Activated CD4-positive, alpha-beta T cell treated with anti-CD3 and anti-CD28 coated beads for 36 hours (primary cell): ENCODE results near the gene NUBP1. TPM values are rescaled to one million over a fixed set of nuclear protein-coding genes. Genes with fewer than 3 reads are reported as not detected.
"Not testable (repeated sequence)": the region's sequence is repeated elsewhere in the genome, so short reads cannot be mapped to it uniquely, and the experiment has no call there.

Source experiments
- ATAC-seq: fragments of 200-7000 bp; cut with Tn5 transposase; one replicate; pipeline ENCODE4 v1.10.0; 2021; ENCODE audit warnings: mild to moderate bottlenecking, moderate library complexity
- CTCF ChIA-PET: fragments of 350-600 bp; sonication (Branson Sonifier 250); formaldehyde crosslinking; loops from one replicate; lab custom pipeline; 2021; ENCODE audit warnings: antibody characterized with exemption; lab: Charles Lee
- POLR2A ChIA-PET: fragments of 350-600 bp; sonication (Branson Sonifier 250); formaldehyde crosslinking; loops from one replicate; lab custom pipeline; 2021; ENCODE audit warnings: antibody characterized with exemption, inconsistent platforms; lab: Charles Lee
- DNase-seq: peaks from one replicate; pipeline ENCODE4 v3.0.0-alpha.2; 2020
- H3K27ac Mint-ChIP-seq: one replicate; pipeline ENCODE4 v1.8.0; 2021; ENCODE audit warnings: mixed read lengths
- H3K27me3 Mint-ChIP-seq: one replicate; pipeline ENCODE4 v1.8.0; 2021; ENCODE audit warnings: mixed read lengths
- H3K36me3 Mint-ChIP-seq: one replicate; pipeline ENCODE4 v1.8.0; 2021; ENCODE audit warnings: low read depth, mixed read lengths
- H3K4me1 Mint-ChIP-seq: one replicate; pipeline ENCODE4 v1.8.0; 2021; ENCODE audit warnings: mixed read lengths
- H3K4me3 Mint-ChIP-seq: one replicate; pipeline ENCODE4 v1.8.0; 2021; ENCODE audit warnings: mild to moderate bottlenecking, moderate library complexity, mixed read lengths
- H3K9me3 Mint-ChIP-seq: one replicate; pipeline ENCODE4 v1.8.0; 2021; ENCODE audit warnings: low read depth, mixed read lengths
- intact Hi-C, 2 experiments: fragments of 100-400 bp; cut with DNase I in 1 of 2; cut with micrococcal nuclease in 1 of 2; formaldehyde crosslinking; loops; one replicate each; pipeline versions ENCODE4 v1.14.2 to v1.15.1; 2022 to 2024; cut with DNase I, micrococcal nuclease
- total RNA-seq, 2 experiments: library from RNA; stranded (reverse); gene quantifications; one replicate each; pipeline ENCODE4 v1.2.3, GENCODE V29; 2021

The NUBP1 gene
- total RNA-seq, 2 experiments from 2014 or later = 25.9 to 33.1 TPM

DNA sequence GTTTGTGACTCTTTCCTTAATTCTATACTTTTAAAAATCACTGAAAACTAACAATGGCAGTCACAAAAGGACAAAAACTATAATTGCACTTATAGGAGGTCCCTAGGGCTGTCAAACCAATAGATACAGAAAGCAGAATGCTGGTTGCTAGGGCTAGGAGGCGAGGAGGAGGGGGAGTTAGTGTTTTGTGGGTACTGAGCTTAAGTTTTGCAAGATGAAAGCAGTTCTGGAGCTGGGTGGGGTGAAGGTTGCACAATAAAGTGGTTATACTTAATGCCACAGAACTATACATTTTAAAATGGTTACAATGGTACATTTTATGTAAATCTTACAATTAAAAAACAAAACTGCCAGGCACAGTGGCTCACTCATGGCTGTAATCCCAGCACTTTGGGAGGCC, 27.3 kb downstream of the NUBP1 start:
- ATAC-seq (no peak), DNase-seq (no peak)
- ChIA-PET POLR2A (no interaction called here), CTCF (interaction anchor here (0.6 kb wide), 1 partner anchor 47 kb away, joined by 3 read pairs; no protein-coding TSS in a partner anchor)
- Mint-ChIP-seq H3K36me3 (peaks cover 11% of the 10 kb centered on the region), H3K9me3 (no peaks in the 10 kb centered on the region), H3K27ac (no peak overlapping the region), H3K4me1 (peaks cover 10% of the 10 kb centered on the region), H3K27me3 (peaks cover 3% of the 10 kb centered on the region), H3K4me3 (no peak overlapping the region)
- intact Hi-C loops = loop anchor here in 1 of 2 experiments (5.0 to 10.0 kb wide), 2 partner anchors 51 to 56 kb away; no protein-coding TSS in a partner anchor

DNA sequence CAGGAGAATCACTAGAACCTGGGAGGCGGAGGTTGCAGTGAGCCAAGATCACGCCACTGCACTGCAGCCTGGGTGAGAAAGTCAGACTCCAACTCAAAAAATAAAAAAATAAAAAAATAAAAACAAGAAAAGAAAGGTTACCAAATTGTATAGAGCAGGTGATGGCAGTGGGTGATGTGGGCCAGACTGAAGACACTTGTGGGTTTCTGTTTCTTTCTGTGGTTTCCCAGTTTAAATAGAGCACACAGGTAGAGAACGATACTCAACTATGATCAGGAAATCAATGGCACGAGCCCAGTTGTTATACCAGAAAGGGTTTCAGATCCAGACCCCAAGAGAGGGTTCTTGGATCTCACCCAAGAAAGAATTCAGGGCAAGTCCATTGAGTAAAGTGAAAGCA, 32.6 kb downstream of the NUBP1 start:
- POLR2A ChIA-PET = no interaction called here
- Mint-ChIP-seq H3K27me3 (peaks cover 8% of the 10 kb centered on the region), H3K9me3 (no peaks in the 10 kb centered on the region), H3K27ac (no peak overlapping the region), H3K4me1 (peaks cover 7% of the 10 kb centered on the region), H3K36me3 (no peaks in the 10 kb centered on the region), H3K4me3 (no peak overlapping the region)
- CTCF ChIA-PET = no interaction called here
- ATAC-seq (peak; percentile 73), DNase-seq (no peak)
- intact Hi-C loops = loop anchor here in 1 of 2 experiments (10.0 kb wide), 1 partner anchor 61 kb away; no protein-coding TSS in a partner anchor

DNA sequence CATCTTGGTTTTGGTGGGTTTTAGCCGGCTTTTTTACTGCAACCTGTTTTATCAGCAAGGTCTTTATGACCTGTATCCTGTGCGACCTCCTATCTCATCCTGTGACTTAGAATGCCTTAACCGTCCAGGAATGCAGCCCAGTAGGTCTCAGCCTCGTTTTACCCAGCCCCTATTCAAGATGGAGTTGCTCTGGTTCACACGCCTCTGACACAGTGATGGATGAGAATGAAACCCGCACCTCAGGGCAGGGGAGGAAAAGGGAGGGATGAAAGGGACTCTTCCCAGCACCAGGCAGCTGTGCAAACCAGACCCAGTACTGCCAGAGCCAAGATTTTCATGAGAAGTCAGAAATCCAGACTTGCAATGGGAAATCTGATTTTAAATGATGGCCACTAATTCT, 33.3 kb downstream of the NUBP1 start:
- H3K36me3 Mint-ChIP-seq, POLR2A ChIA-PET, ATAC-seq, H3K4me1 Mint-ChIP-seq, H3K9me3 Mint-ChIP-seq, DNase-seq, H3K27me3 Mint-ChIP-seq, H3K4me3 Mint-ChIP-seq, H3K27ac Mint-ChIP-seq: not testable (repeated sequence)
- CTCF ChIA-PET = interaction anchor here (1.6 kb wide), 1 partner anchor 141 kb away, joined by 4 read pairs; no protein-coding TSS in a partner anchor
- intact Hi-C loops = loop anchor here in 1 of 2 experiments (10.0 kb wide), 1 partner anchor 62 kb away; no protein-coding TSS in a partner anchor

DNA sequence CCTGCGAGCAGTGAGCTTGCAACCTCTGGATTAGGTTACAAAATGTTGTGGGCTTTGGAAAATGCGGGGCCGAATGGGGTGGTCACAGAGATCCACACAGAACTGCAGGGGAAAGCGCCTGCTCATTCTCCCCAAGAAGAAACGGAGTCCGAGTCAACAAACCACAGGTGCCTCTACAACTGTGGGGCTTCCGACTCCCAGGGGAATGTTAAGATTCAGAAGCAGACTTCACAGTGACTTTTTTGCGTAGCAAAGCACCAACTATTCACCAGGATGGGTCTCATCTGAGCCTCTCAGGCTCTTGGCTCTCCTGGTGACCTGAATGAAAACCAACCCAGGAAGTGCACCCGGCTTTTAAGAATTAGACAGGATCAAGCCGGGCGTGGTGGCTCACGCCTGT, 33.7 kb downstream of the NUBP1 start:
- ChIA-PET CTCF (interaction anchor here (1.6 kb wide), 1 partner anchor 141 kb away, joined by 4 read pairs; no protein-coding TSS in a partner anchor), POLR2A (no interaction called here)
- Mint-ChIP-seq H3K9me3 (no peaks in the 10 kb centered on the region), H3K4me1 (peaks cover 7% of the 10 kb centered on the region), H3K36me3 (no peaks in the 10 kb centered on the region), H3K4me3 (no peak overlapping the region), H3K27me3 (peaks cover 10% of the 10 kb centered on the region), H3K27ac (no peak overlapping the region)
- no peak for DNase-seq
- intact Hi-C loops = loop anchor here in 1 of 2 experiments (10.0 kb wide), 1 partner anchor 63 kb away; no protein-coding TSS in a partner anchor
- ATAC-seq = no peak

DNA sequence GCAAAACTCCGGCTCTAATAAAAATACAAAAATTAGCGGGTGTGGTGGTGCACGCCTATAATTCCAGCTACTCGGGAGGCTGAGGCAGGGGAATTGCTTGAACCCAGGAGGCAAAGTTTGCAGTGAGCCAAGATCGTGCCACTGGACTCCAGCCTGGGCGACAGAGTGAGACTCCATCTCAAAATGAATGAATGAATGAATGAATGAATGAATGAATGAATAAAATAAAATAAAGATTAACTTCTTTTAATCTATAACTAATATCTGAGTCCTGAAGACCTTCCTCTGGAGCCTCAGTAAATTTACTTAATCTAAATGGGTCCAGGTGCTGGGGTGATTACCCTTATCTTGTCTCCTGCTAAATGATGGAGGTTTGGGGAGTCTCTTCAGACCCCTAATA, 36.3 kb downstream of the NUBP1 start:
- H3K4me1 Mint-ChIP-seq, CTCF ChIA-PET, H3K27ac Mint-ChIP-seq, H3K4me3 Mint-ChIP-seq, H3K36me3 Mint-ChIP-seq, ATAC-seq, POLR2A ChIA-PET, H3K9me3 Mint-ChIP-seq, DNase-seq: not testable (repeated sequence)
- intact Hi-C loops = loop anchor here in 1 of 2 experiments (10.0 kb wide), 1 partner anchor 65 kb away; no protein-coding TSS in a partner anchor
- H3K27me3 Mint-ChIP-seq = peaks cover 10% of the 10 kb centered on the region

DNA sequence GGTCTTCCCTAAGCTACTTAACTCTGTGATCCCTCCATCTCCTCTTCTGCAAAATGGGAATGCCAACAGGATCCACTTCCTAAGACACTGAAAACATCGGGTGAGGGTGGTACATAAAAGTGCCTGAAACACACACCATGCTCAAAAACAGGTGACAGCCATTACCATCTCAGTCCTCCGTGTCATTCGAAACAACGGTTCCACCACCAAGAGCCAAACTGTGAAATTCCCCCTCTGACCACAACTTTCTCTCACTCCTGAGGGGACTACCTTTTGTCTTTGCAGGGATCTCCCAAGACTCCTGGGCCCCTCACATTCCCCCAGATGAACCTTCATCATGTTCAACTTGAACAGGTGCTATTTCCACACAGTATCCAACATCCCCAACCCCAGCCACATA, 37.0 kb downstream of the NUBP1 start:
- POLR2A ChIA-PET = no interaction called here

DNA sequence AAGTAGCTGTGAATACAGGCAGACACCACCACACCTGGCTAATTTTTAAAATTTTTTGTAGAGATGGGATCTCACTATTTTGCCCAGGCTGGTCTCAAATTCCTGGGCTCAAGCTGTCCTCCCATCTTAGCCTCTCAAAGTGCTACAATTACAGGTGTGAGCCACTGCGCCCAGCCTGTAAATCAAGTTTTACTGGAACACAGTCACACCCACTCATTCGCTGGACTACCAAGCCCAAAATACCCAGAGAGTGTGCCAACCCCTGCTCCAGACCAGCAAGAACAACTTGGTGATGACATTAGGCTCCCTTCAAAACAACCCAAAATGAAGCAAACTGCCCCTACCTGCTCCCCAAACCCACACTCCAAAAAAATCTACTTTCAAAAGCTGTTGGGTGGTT, 39.0 kb downstream of the NUBP1 start:
- Mint-ChIP-seq H3K9me3 (no peaks in the 10 kb centered on the region), H3K27ac (no peak overlapping the region), H3K27me3 (peaks cover 8% of the 10 kb centered on the region), H3K36me3 (no peaks in the 10 kb centered on the region), H3K4me3 (no peak overlapping the region), H3K4me1 (no peaks in the 10 kb centered on the region)
- ChIA-PET CTCF (interaction anchor here (1.4 kb wide), 1 partner anchor 136 kb away, joined by 4 read pairs; no protein-coding TSS in a partner anchor), POLR2A (no interaction called here)
- DNase-seq (no peak), ATAC-seq (no peak)
- intact Hi-C loops = no loop called here

More for the DNA sequence above, 37.0 kb downstream of the NUBP1 start:
- H3K27me3 Mint-ChIP-seq = peaks cover 7% of the 10 kb centered on the region
- H3K4me3 Mint-ChIP-seq = no peak overlapping the region
- no peak overlapping the region for H3K27ac Mint-ChIP-seq
- H3K9me3 Mint-ChIP-seq = no peaks in the 10 kb centered on the region
- DNase-seq = no peak
- CTCF ChIA-PET = no interaction called here
- intact Hi-C loops = no loop called here
- H3K36me3 Mint-ChIP-seq = no peaks in the 10 kb centered on the region
- ATAC-seq = no peak
- peaks cover 3% of the 10 kb centered on the region for H3K4me1 Mint-ChIP-seq

DNA sequence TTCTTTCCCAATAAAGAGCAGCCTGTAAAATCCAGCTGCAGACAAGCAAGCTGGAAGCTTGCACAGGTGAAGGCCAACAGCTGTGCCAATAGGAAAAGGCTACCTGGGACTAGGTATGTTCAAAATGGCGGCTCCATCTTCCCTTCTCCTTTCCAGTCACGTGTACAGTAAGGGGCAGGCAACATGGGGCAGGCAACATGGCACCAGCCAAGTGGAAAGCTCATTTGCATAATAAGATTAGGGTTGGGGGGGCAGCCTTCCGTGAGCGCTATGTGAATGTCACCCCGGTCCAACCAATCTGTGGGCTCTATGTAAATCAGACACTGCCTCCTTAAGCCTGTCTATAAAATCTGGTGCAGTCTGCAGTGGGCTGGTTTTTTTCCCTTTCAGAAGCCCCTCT, 43.7 kb downstream of the NUBP1 start:
- ATAC-seq = no peak
- H3K4me1 Mint-ChIP-seq = no peaks in the 10 kb centered on the region
- POLR2A ChIA-PET = no interaction called here
- CTCF ChIA-PET = interaction anchor here (0.8 kb wide), 1 partner anchor 8 kb away, joined by 3 read pairs; no protein-coding TSS in a partner anchor
- peaks cover 2% of the 10 kb centered on the region for H3K9me3 Mint-ChIP-seq
- DNase-seq = no peak
- H3K4me3 Mint-ChIP-seq = no peak overlapping the region
- H3K36me3 Mint-ChIP-seq = no peaks in the 10 kb centered on the region
- no peak overlapping the region for H3K27ac Mint-ChIP-seq
- H3K27me3 Mint-ChIP-seq = peaks cover 2% of the 10 kb centered on the region
- intact Hi-C loops = no loop called here

DNA sequence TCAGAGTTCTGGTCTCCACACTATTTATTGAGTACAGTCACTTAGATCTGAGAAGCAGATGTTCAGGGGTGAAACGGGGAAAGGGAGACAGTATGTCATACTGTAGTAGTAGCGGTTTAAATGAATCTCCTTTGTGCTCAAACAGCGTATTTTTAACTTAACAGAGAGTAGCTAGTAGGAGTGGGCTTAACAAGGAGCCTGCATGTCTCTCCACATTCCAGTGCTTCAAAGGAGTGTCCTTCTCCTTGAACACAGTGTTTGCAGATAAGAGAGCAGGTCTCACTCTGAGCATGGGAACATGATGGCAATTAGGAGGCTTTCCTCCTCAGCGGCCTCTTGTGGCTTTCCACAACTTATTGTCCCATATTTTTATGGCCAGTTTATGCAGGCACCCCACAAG, 45.0 kb downstream of the NUBP1 start:
- ATAC-seq, H3K4me3 Mint-ChIP-seq, H3K27me3 Mint-ChIP-seq, H3K9me3 Mint-ChIP-seq, H3K27ac Mint-ChIP-seq, CTCF ChIA-PET, DNase-seq, POLR2A ChIA-PET, intact Hi-C loops, H3K36me3 Mint-ChIP-seq, H3K4me1 Mint-ChIP-seq: not testable (repeated sequence)

DNA sequence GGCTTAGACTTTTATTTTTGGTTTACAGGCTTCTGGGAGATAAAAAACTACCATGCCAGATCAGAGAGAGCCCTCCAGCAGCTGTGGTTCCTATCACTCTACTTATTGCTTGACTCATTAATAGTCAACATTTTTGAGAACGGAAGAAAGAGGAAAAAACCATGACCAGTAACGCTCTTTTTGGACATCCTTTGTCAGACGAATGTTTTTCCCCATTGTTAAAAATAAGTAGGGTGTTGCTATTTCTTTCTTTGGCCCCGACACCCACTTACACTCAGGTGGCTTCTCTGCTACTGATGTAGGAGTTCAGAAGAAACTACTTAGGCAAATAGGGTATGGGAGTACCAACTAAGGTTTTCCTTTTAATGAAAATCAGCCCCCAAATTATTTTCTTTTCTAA, 47.4 kb downstream of the NUBP1 start:
- CTCF ChIA-PET = no interaction called here

DNA sequence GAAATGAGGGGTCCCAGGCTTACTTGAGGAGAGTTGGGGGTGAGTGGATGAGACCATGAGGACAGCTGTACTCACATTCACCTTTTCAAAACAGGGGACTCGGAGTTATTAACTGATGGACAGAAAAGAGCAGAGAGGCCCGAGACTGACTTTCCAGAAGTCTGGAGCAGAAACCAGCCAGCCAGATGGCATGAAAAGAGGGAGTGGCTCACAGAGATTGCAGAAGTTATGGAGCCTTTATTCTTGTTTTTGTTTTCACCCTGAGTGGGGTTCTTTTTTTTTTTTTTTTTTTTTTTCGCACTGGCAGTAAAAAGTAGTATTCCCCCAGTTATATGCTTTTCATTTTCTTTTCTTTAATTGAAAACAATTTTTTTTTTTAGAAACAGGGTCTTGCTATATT, 56.1 kb downstream of the NUBP1 start:
- intact Hi-C loops = no loop called here
- H3K36me3 Mint-ChIP-seq = no peaks in the 10 kb centered on the region
- H3K27me3 Mint-ChIP-seq = peaks cover 1% of the 10 kb centered on the region
- H3K4me1 Mint-ChIP-seq = no peaks in the 10 kb centered on the region
- DNase-seq (no peak), ATAC-seq (no peak)
- H3K27ac Mint-ChIP-seq = no peak overlapping the region
- H3K4me3 Mint-ChIP-seq = no peak overlapping the region
- ChIA-PET POLR2A (interaction anchor here (0.6 kb wide), 1 partner anchor 13 kb away, joined by 5 read pairs; no protein-coding TSS in a partner anchor), CTCF (no interaction called here)
- no peaks in the 10 kb centered on the region for H3K9me3 Mint-ChIP-seq

More for the DNA sequence above, 47.4 kb downstream of the NUBP1 start:
- no peak for ATAC-seq
- POLR2A ChIA-PET = no interaction called here
- Mint-ChIP-seq H3K4me3 (no peak overlapping the region), H3K27ac (no peak overlapping the region), H3K4me1 (no peaks in the 10 kb centered on the region), H3K27me3 (peaks cover 2% of the 10 kb centered on the region), H3K36me3 (no peaks in the 10 kb centered on the region), H3K9me3 (peaks cover 2% of the 10 kb centered on the region)
- intact Hi-C loops = no loop called here
- no peak for DNase-seq

DNA sequence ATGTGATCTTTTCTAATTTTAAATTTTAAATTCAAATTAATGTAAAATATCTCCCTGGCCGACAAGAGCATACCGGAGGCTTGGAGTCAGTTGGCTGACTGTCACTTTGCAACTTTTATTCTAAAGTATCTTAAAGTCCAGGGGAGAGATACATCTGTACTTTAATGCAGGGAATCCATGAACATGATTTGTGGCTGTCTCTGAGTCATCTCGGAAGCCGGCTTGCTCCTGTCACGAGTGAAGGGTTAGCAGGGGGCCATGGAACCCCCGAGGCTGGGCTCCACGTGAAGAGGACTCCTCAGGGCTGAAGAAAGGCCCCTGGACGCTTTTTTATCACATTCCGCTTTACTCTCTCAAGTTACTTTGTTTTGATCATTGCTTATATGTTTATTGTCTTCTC, 61.7 kb downstream of the NUBP1 start:
- ChIA-PET POLR2A (no interaction called here), CTCF (no interaction called here)
- DNase-seq (no peak), ATAC-seq (no peak)
- intact Hi-C loops = no loop called here
- H3K27me3 Mint-ChIP-seq = peaks cover 3% of the 10 kb centered on the region
- H3K4me3 Mint-ChIP-seq = no peak overlapping the region
- H3K27ac Mint-ChIP-seq = no peak overlapping the region
- no peaks in the 10 kb centered on the region for H3K9me3 Mint-ChIP-seq
- no peaks in the 10 kb centered on the region for H3K4me1 Mint-ChIP-seq
- H3K36me3 Mint-ChIP-seq = no peaks in the 10 kb centered on the region
